HuH-7.5 (cell line): ENCODE data around the gene ZNF783.
"Not testable (repeated sequence)": the region's sequence is repeated elsewhere in the genome, so short reads cannot be mapped to it uniquely, and the experiment has no call there.

Source experiments
- DNase-seq: peaks from one replicate; pipeline ENCODE4 v3.0.0; 2011; ENCODE audit warnings: low spot score

Gene ZNF783

DNA sequence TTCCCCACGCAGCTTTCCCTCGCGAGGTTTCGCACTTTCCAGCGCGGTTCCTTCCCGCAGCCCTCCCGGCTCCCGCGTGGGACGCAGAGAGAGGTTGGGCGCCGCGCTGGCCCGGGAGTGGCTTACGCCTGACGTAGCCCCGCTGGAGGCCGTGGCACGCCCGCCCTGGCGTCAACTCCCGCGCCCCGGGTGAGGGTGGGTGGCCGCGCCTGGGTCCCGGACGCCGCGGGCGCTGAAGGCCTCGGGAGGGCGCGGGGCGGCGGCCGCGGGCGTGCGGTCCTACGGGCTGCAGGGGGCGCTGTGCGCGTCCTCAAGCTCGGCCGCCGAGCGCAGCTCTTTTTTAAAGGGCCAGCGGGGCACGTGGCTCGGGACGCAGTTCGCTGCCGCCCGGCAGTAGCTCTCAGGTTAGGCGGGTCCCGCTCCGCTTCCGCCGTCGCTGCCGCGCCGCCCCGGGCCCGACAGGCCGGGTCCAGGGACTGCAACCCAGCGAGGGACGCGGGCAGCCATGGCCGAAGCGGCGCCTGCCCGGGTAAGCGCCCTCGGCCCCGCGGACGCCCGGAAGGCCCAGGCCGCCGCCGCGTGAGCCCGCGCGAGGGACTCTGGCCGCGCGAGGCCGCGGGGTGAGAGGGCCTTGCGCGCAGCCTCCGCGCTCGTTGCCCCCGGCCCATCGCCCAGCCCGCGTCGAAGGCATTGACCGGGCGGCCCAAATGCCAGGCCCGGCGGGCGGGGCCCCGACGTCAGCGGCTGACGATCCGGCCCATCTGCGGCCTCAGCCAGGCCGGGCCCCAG, at the start of gene ZNF783:
TSS of gene ZNF783 (plus strand) at position 368 of the 789 bp plus-strand sequence. CDS start at position 506, 138 bp downstream.
- peak; percentile 87 for DNase-seq

GRCh38 chr7:149214020-149214720, 47.8 kb upstream of the ZNF783 start:
- DNase-seq = no peak

DNA sequence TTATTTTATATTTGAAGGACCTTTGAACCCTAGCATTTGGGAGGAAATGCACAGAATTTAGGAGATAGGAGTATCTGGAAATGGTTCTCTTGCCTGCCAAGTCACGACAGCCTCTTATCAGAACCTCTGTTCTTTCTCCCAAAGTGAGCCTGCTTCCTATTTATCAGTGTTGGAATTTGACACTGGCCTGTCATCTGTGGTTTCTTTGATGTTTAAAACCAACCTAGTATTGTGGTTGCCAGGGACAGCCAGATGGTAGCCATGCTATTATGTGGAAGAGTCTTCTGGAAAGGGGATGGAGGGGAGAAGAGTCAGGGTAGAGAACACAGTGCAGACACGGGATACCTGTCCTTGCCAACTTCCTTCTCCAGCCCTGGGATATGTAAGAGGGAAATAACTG, 45.6 kb upstream of the ZNF783 start:
- DNase-seq = no peak

DNA sequence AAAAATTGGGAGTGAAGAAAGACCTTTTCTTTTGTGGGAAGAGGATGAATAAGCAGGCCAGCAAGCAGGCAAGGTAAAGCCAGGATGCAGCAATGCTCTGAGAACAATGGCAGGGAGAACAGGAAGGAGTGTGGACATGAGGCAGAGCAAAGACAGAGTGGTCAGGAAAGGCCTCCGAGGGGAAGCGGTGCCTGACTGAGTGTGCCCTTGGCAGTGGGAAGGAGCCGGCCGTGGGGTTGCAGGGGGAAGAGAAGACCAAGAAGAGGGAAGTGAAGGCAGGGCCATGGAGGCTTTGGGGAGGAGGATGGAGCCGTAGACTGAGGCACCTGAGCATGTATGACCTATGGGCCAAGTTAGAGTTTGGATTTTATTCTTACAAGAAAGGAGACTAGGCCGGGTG, 44.4 kb upstream of the ZNF783 start:
- DNase-seq = no peak

DNA sequence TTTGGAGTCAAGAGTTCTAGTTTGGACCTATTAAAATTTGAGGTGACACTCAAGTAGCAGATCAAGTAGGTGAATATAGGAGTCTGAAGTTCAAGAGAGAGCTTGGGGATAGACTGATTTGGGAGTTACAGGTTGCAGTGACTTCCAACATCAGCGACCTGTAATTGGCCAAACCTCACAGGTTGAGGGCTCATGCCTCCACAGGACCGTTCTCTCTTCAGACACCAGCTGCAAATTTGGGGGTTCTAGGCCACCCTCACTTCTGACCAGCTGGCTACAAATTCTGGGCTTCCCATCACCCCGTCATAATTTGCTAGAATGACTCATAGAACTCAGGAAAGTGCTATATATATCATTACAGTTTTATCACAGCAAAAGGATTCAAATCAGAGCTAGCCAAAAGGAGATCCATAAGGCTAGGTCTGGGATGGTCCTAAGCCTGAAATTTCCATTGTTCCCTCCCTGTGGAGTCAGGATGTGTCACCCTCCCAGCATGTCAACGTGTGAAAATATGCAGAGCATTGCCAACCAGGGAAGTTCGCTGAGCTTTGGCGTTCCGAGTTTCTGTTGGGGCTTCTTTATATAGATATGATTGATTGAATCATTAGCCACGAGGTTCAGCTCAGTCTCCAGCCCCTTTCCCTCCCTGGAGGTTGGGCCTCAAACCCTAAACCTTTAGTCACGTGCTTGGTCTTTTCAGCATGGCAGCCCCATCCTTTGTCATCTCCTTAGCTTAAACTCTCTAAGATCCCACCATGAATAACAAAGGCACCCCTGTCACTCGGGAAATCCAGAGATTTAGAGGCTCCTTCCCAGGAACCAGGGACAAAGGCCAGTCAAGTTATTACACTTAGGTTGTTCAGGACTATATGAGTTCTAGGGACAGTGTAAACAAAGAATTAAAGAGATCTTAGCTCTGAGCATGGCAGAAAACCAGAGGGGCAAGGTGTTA, 43.3 kb upstream of the ZNF783 start:
- no peak for DNase-seq

- DNase-seq = no peak
These were observed 41.5 kb upstream of the ZNF783 start for GRCh38 chr7:149220534-149220933.

DNA sequence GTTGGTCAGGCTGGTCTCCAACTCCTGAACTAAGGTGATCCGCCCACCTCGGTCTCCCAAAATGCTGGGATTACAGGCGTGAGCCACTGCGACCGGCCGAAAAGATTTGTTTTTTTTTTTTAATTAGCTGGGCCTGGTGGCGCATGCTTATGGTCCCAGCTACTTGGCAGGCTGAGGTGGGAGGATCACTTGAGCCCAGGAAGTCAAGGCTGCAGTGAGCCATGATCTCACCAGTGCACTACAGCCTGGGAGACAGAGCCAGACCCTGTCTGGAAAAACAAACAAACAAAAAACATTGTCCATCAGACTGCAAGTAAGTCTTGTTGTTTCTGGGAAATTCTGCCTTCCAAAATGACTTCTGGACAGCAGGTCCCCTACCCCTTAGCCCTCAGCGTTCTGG, 38.8 kb upstream of the ZNF783 start:
- no peak for DNase-seq

DNA sequence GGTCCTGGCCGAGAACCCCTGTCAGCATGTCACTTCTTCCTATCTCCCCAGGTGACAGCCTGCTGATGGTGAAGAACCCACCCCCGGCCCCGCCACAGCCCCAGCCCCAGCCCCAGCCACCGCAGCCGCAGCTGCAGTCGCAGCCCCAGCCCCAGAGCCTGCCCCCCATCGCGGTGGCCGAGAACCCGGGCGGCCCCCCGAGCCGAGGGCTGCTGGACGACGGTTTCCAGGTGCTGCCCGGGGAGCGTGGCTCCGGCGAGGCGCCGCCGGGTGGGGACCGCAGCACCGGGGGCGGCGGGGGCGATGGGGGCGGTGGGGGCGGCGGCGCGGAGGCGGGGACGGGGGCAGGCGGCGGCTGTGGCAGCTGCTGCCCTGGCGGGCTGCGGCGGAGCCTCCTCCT, 38.2 kb upstream of the ZNF783 start:
- DNase-seq = no peak

- DNase-seq = no peak
These were observed 37.6 kb upstream of the ZNF783 start for GRCh38 chr7:149224352-149224751.

DNA sequence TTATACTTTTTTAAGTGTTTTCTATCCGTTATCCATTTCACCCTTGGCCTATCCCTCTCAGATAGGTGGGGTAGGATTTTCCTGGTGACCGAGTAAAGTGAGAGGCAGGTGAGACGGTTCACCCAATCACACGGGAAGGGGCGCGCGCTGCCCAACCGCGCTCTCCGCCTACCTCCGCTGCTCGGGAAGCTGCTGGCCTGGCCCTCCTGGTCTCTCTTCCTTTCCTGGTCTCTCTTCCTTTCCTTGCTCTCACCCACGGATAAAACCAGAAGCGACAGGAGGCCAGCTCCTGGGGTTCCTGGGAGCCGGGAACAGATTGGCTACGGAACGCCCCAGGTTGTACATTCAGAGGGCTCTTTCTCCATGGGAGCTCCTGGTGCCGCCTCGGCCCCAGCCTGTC, 36.9 kb upstream of the ZNF783 start:
- DNase-seq = no peak

GRCh38 chr7:149225656-149226055, 36.3 kb upstream of the ZNF783 start:
- DNase-seq = no peak

DNA sequence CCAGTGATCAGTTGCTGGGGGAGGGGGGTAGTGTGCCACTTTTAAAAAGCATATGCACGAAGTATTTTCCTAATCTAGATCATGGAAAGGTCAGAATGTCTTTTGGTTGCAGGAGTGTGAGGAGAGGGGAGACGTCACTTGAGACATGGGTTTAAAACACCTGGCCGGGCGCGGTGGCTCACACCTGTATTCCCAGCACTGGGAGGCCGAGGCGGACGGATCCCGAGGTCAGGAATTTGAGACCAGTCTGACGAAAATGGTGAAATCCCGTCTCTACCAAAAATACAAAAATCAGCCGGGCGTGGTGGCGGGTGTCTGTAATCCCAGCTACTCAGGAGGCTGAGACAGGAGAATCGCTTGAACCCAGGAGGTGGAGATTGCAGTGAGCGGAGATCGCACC, 35.6 kb upstream of the ZNF783 start:
- not testable (repeated sequence) for DNase-seq

DNA sequence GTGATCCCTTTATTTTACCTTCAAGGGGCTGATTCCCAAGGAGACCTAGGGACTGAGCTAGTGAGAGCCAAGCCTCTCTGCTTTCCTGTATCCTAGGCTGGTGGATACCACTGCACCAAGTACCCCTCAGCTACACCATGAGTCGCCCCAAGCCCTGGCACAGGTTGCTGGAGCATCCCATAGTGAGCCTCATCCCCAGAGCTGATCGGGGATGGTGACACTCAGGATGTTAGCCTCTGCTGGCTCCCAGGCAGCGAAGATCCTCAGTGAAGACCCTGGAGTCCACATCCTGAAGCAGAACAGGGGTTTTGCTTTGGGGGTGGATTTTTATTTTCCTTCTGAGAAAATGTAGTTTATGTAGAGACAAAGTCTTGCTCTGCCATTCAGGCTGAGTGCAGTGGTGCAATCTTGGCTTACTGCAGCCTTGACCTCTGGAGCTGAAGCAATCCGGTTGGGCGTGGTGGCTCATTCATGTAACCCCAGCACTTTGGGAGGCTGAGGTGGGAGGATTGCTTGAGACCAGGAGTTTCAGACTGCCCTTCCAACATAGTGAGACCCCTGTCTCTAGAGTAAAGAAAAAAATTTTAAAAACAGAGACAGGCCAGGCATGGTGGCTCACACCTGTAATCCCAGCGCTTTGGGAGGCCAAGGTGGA, 35.0 kb upstream of the ZNF783 start:
- DNase-seq = no peak

- no peak for DNase-seq
These were observed 33.0 kb upstream of the ZNF783 start for GRCh38 chr7:149228831-149229471.

DNA sequence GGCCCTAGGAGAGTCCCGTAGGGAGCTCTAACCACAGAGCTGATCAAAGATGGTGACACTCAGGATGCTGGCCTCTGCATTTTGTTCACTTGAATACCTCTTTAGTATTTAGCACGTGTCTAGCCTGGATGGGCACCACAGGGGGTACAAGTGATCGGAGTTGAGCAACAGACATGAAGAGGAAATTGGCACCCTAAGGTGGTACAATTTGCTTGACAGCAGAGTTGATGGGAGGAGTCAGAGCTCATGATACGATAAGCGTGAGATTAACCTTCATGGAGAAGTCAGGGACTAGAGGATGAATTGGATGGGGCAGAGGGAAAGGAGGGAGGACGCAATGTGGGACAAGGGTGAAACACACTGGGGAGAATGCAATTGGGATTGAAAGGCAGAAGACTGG, 32.5 kb upstream of the ZNF783 start:
- no peak for DNase-seq

GRCh38 chr7:149232362-149232761, 29.6 kb upstream of the ZNF783 start:
- no peak for DNase-seq

- not testable (repeated sequence) for DNase-seq
These were observed 28.3 kb upstream of the ZNF783 start for GRCh38 chr7:149233655-149234204.

- no peak for DNase-seq
These were observed 24.5 kb upstream of the ZNF783 start for GRCh38 chr7:149237502-149237901.

- DNase-seq = no peak
These were observed 23.9 kb upstream of the ZNF783 start for GRCh38 chr7:149238051-149238450.

DNA sequence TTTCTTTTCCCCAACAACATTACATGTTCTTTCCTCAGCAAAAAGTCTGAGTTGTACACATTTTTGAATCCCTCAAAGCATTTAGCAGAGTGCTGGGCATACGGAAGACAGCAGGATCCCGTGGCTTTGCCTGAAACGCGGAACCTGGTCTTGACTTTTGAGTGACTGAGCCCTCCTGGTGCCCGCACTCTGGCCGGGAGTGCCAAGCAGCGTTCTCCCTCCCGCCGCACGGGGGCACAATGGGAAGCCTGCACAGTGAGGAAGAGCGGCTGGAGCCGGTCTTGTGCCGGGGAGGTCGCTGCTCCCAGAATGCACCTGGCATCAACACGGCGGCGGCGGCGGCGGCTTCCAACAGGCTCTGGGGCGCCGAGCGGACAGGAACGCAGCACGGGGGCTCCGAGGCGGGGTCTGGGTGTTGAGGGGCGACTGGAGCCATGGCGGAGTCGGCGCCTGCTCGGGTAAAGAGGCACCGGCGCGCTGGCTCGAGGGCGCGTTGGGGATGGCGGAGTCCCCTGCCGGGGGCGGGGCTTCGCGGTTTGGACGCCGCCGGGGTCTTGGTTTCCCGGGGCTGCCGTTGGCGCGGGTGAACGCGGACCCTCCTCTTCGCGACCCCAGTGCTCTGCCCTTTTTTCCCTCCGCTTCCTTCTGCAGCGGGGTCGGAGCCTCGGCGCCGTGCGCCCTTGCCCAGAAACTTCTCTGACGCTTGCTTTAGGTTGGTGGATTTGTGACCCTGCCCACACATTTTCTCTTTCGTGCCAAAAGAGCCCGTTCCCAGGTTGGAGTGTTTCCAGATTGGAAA, 22.5 kb upstream of the ZNF783 start, which contains the start of gene ZNF212:
TSS of gene ZNF212 (plus strand) at position 307 of the 799 bp plus-strand sequence. CDS start at position 435, 128 bp downstream.
- peak; percentile 97 for DNase-seq
